H1 (cell line): Measurements from ENCODE around the gene HTR5A. TPM values are rescaled to one million over a fixed set of nuclear protein-coding genes. Genes with fewer than 3 reads are reported as not detected.

Experiments used
- RNF2 ChIP-seq: fragments of 200-900, 300-1000 bp; sonication (generic); IDR thresholded peaks from 2 replicates; pipeline ENCODE4 v1.7.1; 2016; ENCODE audit warnings: borderline replicate concordance, low read depth, mild to moderate bottlenecking, antibody characterized with exemption, low read length; ENCODE audit not compliant: poor library complexity, severe bottlenecking; ENCODE audit errors: missing control alignments
- polyA plus RNA-seq, 7 experiments: library from polyadenylated mRNA; depleted of rRNA in 3 of 7; stranded (reverse) in 5 of 7; unstranded in 2 of 7; fragments of >200 nt in 5 of 7; fragments of 200-250 nt in 2 of 7; gene quantifications; 1 replicate in 5 of 7; 2 replicates in 1 of 7; 4 replicates in 1 of 7; pipeline versions ENCODE4 v1.2.1 to v1.2.3, GENCODE V29; 2011 to 2013; ENCODE audit warnings: missing spikeins in 2 of 7, mixed read lengths in 2 of 7
- total RNA-seq: library from RNA; stranded (reverse); fragmentation: NEBNext Ultra II Directional; extraction: Animal tissue kit (Norgen Biotek cat#: 25700); gene quantifications from 2 replicates; pipeline ENCODE4 v1.2.1, GENCODE V29; 2021

The HTR5A gene
- total and polyA plus RNA-seq, 2 of the 8 experiments (the other 6 are each of a cell fraction or from before 2014, with no cell fraction given), result 0.02 TPM; not detected in 1

DNA sequence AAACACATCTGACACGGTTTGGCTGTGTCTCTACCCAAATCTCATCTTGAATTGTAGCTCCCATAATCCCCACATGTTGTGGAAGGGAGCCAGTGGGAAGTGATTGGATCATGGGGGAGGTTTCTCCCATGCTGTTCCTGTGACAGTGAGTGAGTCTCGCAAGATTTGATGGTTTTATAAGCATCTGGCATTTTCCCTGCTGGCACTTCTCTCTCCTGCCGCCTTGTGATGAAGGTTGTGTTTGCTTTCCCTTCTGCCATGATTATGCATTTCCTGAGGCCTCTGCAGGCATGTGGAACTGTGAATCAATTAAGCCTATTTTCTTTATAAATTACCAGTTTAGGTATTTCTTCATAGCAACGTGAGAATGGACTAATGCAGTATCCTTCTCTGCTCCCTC is 5.9 kb upstream of the HTR5A start (continued):
- TF ChIP-seq RNF2, result no peak
